Astrocyte of the cerebellum (primary cell): ENCODE data around the gene ARHGEF12.

Experiments
- DNase-seq: peaks from one replicate; pipeline ENCODE4 v3.0.0-alpha.2; 2011; ENCODE audit warnings: low read depth
- H3K4me3 ChIP-seq: 2 replicates; pipeline ENCODE4 v1.5.1; 2011; ENCODE audit warnings: mild to moderate bottlenecking, low read depth, low read length, moderate library complexity
- in situ Hi-C: cut with HindIII; loops from 2 replicates; pipeline ENCODE4 v1.10.0; 2017; ENCODE audit warnings: low sequenced_read_pairs
- TF ChIP-seq, protein P1 (sequence below): IDR thresholded peaks from 2 replicates; pipeline ENCODE4 v1.5.1; 2012; ENCODE audit warnings: low read length, low read depth, moderate library complexity, mild to moderate bottlenecking; ENCODE audit errors: missing control alignments

The ARHGEF12 gene

GRCh38 chr11:120511116-120511819, 175.1 kb downstream of the ARHGEF12 start, which contains the start of gene GRIK4:
GRIK4 (plus strand) TSS chr11:120511748; CDS start chr11:120660319, 148,571 bp downstream.
- TF ChIP-seq, protein P1, sequence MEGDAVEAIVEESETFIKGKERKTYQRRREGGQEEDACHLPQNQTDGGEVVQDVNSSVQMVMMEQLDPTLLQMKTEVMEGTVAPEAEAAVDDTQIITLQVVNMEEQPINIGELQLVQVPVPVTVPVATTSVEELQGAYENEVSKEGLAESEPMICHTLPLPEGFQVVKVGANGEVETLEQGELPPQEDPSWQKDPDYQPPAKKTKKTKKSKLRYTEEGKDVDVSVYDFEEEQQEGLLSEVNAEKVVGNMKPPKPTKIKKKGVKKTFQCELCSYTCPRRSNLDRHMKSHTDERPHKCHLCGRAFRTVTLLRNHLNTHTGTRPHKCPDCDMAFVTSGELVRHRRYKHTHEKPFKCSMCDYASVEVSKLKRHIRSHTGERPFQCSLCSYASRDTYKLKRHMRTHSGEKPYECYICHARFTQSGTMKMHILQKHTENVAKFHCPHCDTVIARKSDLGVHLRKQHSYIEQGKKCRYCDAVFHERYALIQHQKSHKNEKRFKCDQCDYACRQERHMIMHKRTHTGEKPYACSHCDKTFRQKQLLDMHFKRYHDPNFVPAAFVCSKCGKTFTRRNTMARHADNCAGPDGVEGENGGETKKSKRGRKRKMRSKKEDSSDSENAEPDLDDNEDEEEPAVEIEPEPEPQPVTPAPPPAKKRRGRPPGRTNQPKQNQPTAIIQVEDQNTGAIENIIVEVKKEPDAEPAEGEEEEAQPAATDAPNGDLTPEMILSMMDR = peak; percentile 85

GRCh38 chr11:120511820-120512738, 175.9 kb downstream of the ARHGEF12 start:
- no peak overlapping the region for H3K4me3 ChIP-seq
- DNase-seq = no peak
- in situ Hi-C loops = loop anchor here (25.0 kb wide), 1 partner anchor 175 kb away; no protein-coding TSS in a partner anchor
- TF ChIP-seq, protein P1 = no peak

More at GRCh38 chr11:120511116-120511819, 175.1 kb downstream of the ARHGEF12 start, which contains the start of gene GRIK4:
- in situ Hi-C loops = loop anchor here (25.0 kb wide), 1 partner anchor 176 kb away; no protein-coding TSS in a partner anchor
- peak within 1 kb of the TSS; percentile 36 for H3K4me3 ChIP-seq
- peak; percentile 40 for DNase-seq

- no peak overlapping the region for H3K4me3 ChIP-seq
- TF ChIP-seq, protein P1 = peak; percentile 11
- in situ Hi-C loops = loop anchor here (25.0 kb wide), 1 partner anchor 174 kb away; no protein-coding TSS in a partner anchor
- no peak for DNase-seq
These were observed 176.7 kb downstream of the ARHGEF12 start for GRCh38 chr11:120512739-120513435.

DNA sequence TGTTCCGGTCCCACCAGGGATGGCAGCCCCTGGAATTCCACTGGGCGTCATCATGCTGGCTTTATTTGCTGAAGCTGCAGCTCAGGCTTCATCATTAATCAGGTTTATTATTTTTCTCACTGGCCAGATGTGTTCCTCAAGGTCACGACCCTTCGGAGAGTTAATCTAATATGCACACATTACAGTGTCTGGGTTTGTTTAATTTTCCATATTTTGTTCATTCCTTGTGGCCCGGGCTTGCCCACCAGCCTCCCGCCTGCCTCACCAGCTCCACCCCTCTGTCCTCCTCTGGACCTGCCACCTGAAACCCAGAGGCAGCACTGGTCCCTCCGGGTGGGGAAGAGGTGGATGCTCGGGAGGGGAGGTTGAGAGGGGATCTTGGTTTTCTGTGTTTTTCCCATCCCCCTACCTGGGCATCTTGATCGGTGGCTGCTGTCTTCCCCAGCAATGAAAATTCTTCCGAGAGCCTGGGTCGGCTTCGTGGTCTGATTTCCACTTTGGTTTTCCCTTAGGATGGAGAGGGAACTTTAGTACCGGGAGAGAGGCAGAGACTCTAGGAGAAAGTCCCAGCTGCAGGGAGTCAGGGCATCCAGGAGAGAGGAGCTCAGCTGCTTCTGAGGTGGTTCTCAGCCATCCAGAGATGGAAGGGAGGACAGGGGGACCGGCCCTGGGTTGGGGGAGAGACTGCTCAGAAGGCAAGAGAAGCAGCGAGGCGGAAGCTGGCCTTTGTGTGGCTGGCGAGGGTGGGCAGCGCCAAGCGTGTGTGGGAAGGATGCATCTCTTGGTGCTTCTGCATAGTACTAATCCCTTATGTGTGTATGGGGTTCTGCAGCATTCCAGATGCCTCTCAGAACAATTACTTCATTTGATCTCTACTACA, 177.5 kb downstream of the ARHGEF12 start:
- no peak overlapping the region for H3K4me3 ChIP-seq
- TF ChIP-seq, protein P1 = no peak
- DNase-seq = no peak
- in situ Hi-C loops = loop anchor here (25.0 kb wide), 1 partner anchor 174 kb away; no protein-coding TSS in a partner anchor

- in situ Hi-C loops = loop anchor here (25.0 kb wide), 1 partner anchor 173 kb away; no protein-coding TSS in a partner anchor
- TF ChIP-seq, protein P1 = no peak
These were observed 178.4 kb downstream of the ARHGEF12 start for GRCh38 chr11:120514541-120515121.

More at GRCh38 chr11:120514541-120515121, 178.4 kb downstream of the ARHGEF12 start:
- no peak for DNase-seq
- no peak overlapping the region for H3K4me3 ChIP-seq
